Measurements from ENCODE around the gene SLC44A2.

- TF ChIP-seq CTCF (IDR thresholded peaks at IDR 0.05 in 8 of 11, conservative IDR thresholded peaks at IDR 0.05 in 3 of 11): no peak
- no peak for TF ChIP-seq POLR2AphosphoS5 (IDR thresholded peaks at IDR 0.05)
- TF ChIP-seq POLR2A (IDR thresholded peaks at IDR 0.05): no peak
These were observed 37.3 kb downstream of the SLC44A2 start for GRCh38 chr19:10662384-10663251.
